Retinal pigment epithelial cell (primary cell): ENCODE data around the gene CMTR2.
A peak's percentile ranks its signal among the peaks of the same experiment; 100 is the strongest.

Experiments
- DNase-seq: peaks from one replicate; pipeline ENCODE4 v3.0.0-alpha.2; 2010; ENCODE audit warnings: low read depth
- H3K4me3 ChIP-seq: 2 replicates; pipeline ENCODE4 v1.5.1; 2011; ENCODE audit warnings: mild to moderate bottlenecking, low read length, control low read depth, moderate library complexity
- TF ChIP-seq, protein P1 (sequence below): conservative IDR thresholded peaks from 2 replicates; pipeline ENCODE4 v1.5.1; 2011; ENCODE audit warnings: low read depth, low read length, control low read depth, inconsistent platforms

The CMTR2 gene

DNA sequence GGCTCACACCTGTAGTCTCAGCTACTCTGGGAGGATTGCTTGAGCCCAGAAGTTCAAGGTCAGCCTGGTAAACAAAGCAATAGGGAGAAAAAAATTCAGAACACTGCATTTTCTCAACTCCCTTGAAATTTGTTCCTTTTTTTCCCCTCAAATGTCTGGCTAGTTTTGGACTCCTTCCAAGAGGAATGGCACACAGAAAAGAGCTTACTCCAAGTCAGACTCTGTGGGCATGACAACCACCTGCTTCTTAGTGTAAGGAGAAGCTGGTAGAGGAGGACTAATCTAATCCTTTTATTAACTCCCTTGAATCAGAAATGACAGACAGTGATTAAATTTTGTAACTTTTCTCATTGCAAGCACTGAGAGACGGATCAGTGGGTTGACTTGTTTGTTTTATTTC is 30.8 kb downstream of the CMTR2 start:
- TF ChIP-seq, protein P1, sequence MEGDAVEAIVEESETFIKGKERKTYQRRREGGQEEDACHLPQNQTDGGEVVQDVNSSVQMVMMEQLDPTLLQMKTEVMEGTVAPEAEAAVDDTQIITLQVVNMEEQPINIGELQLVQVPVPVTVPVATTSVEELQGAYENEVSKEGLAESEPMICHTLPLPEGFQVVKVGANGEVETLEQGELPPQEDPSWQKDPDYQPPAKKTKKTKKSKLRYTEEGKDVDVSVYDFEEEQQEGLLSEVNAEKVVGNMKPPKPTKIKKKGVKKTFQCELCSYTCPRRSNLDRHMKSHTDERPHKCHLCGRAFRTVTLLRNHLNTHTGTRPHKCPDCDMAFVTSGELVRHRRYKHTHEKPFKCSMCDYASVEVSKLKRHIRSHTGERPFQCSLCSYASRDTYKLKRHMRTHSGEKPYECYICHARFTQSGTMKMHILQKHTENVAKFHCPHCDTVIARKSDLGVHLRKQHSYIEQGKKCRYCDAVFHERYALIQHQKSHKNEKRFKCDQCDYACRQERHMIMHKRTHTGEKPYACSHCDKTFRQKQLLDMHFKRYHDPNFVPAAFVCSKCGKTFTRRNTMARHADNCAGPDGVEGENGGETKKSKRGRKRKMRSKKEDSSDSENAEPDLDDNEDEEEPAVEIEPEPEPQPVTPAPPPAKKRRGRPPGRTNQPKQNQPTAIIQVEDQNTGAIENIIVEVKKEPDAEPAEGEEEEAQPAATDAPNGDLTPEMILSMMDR = no peak
- peak; percentile 79 for DNase-seq
- no peak overlapping the region for H3K4me3 ChIP-seq

DNA sequence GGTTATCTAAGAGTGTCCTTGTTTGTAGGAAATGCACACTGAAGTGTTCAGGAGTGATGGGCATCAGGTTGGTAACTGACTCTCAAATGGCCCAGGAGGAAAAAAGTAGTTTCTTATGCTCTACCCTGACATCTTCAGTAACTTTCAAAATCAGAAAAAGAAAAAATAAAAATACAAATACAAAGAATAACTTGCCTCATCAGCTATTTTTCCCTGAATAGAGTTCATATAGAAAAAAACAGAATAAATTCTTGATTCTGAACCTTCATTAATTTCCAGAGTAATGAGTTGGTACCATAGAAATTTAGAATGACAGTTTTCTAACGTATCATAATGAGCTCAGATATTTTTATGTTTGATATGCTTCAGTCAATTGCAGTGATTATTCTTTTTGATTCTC is 31.4 kb downstream of the CMTR2 start:
- DNase-seq = no peak
- TF ChIP-seq, protein P1 = no peak
- H3K4me3 ChIP-seq = no peak overlapping the region

DNA sequence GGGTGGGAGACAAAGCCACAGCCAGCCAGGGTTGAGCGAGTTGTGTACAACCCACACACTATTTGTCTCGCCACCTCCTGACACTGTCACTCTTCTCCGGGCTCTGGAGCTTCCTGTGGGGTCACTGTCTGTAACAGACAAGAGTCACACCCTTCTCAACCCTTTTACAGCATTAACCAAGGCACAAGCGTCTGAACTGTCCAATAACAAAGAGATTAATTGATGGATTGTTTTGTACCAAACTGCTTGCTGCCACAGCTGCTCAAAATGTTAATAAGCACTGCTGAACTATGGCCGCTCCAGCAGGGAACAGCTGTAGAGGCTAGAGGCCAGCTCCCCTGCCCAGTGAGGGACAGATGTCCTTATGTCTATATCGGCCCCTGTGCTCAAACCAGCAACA is 33.5 kb downstream of the CMTR2 start:
- TF ChIP-seq, protein P1 = no peak
- DNase-seq = no peak

DNA sequence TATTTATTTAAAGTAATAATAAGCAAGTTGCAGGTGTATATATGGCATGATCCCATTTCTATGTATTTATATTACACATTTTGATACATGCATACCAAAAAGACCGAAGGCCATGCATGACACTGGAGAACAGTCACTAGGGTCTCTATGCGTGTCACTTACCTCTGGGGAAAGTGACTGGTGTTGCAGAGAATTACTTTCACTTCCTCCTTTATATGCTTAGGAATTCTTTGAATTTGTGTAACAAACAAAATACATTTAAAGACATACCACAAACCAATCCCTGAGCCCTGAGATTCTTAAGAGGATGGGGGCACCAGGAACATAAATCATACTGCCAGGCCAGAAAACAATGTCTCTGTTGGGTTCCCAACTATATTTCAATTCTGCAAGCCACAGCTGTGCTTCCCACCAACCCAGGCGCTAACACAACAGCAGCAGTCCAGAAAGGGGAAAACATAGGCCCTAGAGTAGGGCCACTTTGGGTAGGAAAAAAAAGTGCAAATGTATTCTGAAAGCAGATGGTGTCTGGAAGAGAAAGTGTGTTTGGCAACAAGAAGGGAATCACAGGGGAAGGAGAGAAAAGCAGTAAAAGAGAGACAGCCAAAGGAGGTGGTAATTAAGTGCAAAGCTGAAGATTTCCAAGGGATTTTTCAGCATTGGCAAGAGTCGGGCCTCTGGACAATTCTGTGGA is 34.2 kb downstream of the CMTR2 start:
- H3K4me3 ChIP-seq = no peak overlapping the region
- TF ChIP-seq, protein P1 = no peak
- DNase-seq = no peak

More for the DNA sequence above, 33.5 kb downstream of the CMTR2 start:
- H3K4me3 ChIP-seq = no peak overlapping the region

DNA sequence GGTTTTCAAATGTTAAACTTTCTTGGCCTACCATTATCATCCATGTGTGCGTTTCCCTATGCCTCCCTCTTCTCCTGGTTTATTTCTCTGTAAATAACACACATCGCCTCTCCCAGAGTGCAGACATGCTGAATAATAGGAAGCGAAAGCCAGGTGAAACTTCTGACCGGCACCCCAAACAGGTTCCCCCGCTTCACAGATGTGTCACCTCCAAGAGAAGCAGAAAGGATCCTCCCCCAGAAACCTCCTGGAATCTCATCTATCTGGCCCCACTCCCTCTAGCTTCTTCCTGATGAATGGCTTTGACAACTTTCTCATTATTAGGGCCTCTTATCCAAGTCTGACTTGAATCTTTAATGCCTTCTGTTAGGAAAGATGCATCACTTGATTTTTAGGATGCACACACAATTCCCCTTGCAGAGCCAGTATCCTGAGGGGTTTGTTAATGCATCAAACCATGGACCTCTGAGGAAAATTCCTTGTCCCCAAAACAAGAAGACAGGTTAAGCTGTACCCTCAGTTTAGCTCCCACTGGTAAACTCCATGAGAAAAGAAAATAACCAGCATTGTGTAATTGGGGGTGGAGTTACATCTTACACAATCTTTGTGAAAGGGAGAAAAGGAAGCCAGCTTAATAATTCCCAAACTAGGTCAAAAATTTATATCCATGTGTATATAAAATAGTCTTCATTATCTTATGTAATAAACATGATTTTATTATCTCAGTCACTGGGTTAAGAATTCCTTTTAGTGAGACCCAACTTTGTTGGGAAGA is 38.6 kb downstream of the CMTR2 start:
- no peak for DNase-seq
- TF ChIP-seq, protein P1 = no peak
- H3K4me3 ChIP-seq = no peak overlapping the region

DNA sequence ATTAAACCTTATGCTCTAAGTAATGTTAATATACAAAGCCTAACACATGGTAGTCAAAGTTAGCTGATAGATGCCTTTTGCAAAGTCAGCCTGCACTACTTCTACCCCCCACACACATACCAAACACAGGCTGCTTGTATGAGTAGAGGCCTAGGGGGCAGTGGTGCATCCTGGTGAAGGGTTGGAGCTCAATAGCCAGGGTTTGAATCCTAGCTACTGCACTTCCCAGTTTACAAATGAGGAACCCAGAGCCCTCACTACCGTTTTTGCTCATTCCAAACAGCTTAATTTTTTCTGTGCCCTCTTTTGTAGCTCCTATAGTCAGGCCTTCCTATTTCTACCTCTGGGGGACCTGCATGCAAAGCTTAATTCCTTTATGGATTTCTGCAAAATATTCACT is 39.8 kb downstream of the CMTR2 start:
- no peak overlapping the region for H3K4me3 ChIP-seq
- no peak for DNase-seq
- TF ChIP-seq, protein P1 = no peak

DNA sequence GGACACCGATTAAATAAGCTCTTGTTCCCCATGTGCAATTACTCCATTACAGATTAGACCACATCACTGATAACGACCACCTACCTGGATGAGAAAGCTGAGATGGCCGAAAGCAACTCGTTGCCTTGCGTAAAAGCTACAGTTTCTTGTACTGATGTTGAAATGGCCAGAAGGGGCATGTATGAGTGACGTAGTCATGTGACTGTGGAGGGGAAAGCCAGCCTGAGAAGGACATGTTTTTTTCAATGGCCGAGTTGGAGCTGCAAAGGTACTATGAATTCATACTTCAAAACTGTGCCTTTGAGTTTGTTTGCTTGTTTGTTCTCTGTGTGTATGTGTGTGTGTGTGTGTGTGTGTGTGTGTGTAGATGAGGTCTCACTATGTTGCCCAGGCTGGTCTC is 41.7 kb downstream of the CMTR2 start:
- no peak for DNase-seq
- TF ChIP-seq, protein P1 = no peak
- no peak overlapping the region for H3K4me3 ChIP-seq
